ENCODE data around the gene GRIN2A. TPM values are rescaled to one million over a fixed set of nuclear protein-coding genes. Genes with fewer than 3 reads are reported as not detected.

Gene GRIN2A
- total RNA-seq, 1 donor, result 3.4 TPM

DNA sequence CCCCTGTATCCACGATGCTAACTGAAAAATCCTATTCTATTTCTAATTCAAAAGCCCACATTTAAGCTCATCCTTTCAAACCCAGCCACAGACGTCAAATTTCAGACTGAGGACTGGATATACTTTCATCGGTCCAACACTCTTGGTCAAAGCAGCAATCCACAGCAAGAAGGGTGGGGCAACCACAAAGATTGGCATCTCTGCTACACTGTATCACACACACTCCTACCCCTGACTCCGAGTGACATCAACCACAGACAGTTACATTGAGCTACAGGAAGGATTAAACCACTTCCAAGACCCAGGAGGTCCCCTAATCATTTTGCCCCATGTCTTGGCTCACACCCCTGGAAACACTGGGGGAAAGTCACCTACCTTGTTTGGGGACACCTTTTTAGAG, 61.3 kb downstream of the GRIN2A start:
- no peak overlapping the region for H3K4me3 ChIP-seq (ENCODE audit: low read depth, low read length)
- TF ChIP-seq, protein P1, sequence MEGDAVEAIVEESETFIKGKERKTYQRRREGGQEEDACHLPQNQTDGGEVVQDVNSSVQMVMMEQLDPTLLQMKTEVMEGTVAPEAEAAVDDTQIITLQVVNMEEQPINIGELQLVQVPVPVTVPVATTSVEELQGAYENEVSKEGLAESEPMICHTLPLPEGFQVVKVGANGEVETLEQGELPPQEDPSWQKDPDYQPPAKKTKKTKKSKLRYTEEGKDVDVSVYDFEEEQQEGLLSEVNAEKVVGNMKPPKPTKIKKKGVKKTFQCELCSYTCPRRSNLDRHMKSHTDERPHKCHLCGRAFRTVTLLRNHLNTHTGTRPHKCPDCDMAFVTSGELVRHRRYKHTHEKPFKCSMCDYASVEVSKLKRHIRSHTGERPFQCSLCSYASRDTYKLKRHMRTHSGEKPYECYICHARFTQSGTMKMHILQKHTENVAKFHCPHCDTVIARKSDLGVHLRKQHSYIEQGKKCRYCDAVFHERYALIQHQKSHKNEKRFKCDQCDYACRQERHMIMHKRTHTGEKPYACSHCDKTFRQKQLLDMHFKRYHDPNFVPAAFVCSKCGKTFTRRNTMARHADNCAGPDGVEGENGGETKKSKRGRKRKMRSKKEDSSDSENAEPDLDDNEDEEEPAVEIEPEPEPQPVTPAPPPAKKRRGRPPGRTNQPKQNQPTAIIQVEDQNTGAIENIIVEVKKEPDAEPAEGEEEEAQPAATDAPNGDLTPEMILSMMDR (IDR thresholded peaks at IDR 0.05; ENCODE audit: insufficient read depth, low read length), result no peak
- no peak for DNase-seq (ENCODE audit: low read depth)

DNA sequence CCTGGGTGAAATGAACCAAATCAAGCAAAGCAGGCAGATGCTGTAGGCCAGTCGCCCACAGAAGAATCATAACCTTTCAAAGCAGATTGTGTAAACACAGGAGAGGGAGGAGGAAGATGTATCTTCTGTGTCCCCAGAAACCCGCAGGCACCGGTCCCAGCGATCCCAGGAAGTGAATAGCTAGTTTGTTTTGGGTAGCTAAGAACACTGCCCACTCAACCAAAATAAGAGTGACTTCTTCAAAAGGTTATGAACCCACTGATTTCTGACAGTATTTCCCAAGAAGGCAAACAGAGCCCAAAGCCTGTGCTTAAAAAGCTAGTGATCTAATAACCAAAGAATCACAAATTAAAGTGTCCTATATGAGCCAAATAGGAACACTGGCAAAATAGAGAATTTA, 67.8 kb downstream of the GRIN2A start:
- TF ChIP-seq, protein P1 (IDR thresholded peaks at IDR 0.05; ENCODE audit: insufficient read depth, low read length), result no peak

DNA sequence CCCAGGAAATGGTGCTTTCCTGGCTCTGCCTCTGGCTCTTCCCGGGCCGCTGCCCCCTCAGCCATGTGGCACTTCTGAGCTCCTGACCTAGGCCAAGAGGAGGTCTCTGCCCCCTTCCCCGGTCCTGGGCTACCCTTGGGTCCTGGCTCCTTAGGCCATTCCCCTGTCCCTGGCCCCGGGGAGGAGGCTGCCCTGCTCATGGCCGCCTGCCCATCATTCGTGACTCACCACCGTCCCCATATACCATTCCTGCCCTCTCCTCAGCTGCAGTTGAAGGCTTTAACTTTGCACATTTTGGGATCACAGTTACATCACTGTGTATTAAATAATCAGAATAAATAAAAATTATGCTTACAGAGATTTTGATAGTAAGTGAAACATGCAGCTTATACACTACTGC, 69.0 kb downstream of the GRIN2A start:
- no peak for DNase-seq (ENCODE audit: low read depth)
- H3K4me3 ChIP-seq (ENCODE audit: low read depth, low read length), result no peak overlapping the region
- TF ChIP-seq, protein P1 (IDR thresholded peaks at IDR 0.05; ENCODE audit: insufficient read depth, low read length), result no peak

More for the DNA sequence above, 67.8 kb downstream of the GRIN2A start:
- H3K4me3 ChIP-seq (ENCODE audit: low read depth, low read length), result no peak overlapping the region
- no peak for DNase-seq (ENCODE audit: low read depth)

DNA sequence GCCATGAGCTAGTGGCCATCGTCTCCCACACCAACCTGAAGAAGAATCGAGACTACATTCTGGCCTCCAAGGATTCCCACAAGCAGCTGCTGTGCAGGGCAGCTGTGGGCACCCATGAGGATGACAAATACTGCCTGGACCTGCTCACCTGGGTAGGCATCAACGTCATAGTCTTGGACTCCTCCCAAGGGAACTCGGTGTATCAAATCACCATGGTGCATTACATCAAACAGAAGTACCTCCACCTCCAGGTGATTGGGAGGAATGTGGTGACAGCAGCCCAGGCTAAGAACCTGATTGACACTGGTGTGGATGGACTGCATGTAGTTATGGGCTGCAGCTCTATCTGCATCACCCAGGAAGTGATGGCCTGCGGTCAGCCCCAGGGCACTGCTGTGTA, 70.2 kb downstream of the GRIN2A start:
- DNase-seq (ENCODE audit: low read depth), result no peak
- TF ChIP-seq, protein P1 (IDR thresholded peaks at IDR 0.05; ENCODE audit: insufficient read depth, low read length), result no peak
- H3K4me3 ChIP-seq (ENCODE audit: low read depth, low read length), result no peak overlapping the region

DNA sequence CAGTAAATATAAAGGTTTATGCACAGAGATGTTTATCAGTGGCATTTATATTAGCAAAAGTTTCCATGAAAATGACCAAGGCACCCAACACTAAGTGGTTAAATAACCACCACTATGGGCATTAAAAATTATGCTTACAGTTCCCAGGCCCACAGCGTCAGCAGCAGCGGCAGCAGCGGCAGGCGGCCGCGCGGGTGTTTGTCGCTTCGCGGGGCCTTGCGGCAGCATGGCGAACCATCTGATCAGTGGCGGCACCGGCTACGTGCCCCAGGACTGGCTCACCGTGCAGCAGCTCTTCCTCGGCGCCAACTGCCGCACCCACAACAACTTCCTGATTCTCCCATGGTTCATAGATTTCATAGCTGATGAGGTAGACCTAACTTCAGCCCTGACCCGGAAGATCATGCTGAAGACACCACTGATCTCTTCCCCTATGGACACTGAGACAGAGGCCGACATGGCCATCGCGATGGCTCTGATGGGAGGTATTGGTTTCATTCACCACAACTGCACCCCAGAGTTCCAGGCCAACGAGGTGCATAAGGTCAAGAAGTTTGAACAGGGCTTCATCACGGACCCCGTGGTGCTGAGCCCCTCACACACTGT, 71.0 kb downstream of the GRIN2A start:
- no peak overlapping the region for H3K4me3 ChIP-seq (ENCODE audit: low read depth, low read length)
- DNase-seq (ENCODE audit: low read depth), result no peak
- TF ChIP-seq, protein P1 (IDR thresholded peaks at IDR 0.05; ENCODE audit: insufficient read depth, low read length), result no peak

DNA sequence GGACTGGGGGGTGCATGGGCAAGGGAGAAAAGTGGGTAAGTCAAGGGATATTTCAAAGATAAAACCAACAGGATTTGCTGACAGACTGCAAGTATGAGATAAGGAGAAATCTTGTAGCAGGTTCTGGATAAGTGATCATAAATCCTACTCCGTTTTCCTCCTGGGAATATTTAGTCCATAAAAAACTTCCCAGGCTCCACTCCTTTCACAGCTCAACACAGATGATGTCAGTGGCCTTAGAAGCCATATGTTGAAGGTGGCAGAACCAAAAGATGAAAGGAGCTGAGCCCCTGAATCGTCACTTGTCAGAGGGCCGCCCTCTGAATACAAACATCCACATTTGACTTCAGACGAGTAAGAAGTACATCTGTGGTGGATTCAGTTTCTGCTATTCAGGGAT, 71.7 kb downstream of the GRIN2A start:
- no peak for DNase-seq (ENCODE audit: low read depth)
- H3K4me3 ChIP-seq (ENCODE audit: low read depth, low read length), result no peak overlapping the region
- TF ChIP-seq, protein P1 (IDR thresholded peaks at IDR 0.05; ENCODE audit: insufficient read depth, low read length), result no peak

DNA sequence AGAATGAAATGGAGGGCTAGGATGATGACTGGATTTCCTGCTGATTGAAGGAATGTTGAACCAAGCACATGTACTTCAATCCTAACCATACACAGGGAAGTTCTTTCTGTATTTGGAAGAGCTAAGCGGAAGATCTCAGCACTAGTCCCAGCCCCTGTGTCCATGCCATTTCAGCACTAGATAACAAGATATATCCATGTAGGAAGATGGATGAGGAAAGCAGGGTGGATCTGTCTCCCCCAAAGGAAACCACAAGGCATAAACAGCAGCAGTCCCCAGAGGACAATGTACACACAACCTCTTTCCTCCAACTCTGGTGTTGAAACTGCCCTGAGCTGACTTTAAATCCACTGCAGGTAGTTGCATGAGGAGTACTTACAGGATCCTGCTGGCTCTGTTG, 75.1 kb downstream of the GRIN2A start:
- H3K4me3 ChIP-seq (ENCODE audit: low read depth, low read length), result no peak overlapping the region
- TF ChIP-seq, protein P1 (IDR thresholded peaks at IDR 0.05; ENCODE audit: insufficient read depth, low read length), result no peak
- no peak for DNase-seq (ENCODE audit: low read depth)
